ENCODE results near the gene MTERF1.

Gene MTERF1

GRCh38 chr7:91846436-91846835, 34.1 kb downstream of the MTERF1 start:
- no peaks in the 10 kb centered on the region for H3K79me2 ChIP-seq (ENCODE audit: insufficient read depth, low read length)
- no peak overlapping the region for H3K9ac ChIP-seq (ENCODE audit: low read depth, low read length)
- no peak overlapping the region for H3K4me3 ChIP-seq (ENCODE audit: low read depth in 1 of 2, low read length in 2 of 2)
- DNase-seq (no peak), ATAC-seq (ENCODE audit: insufficient read depth, low read depth) (no peak)
- no peaks in the 10 kb centered on the region for H4K20me1 ChIP-seq (ENCODE audit: insufficient read depth, low read length)
- H3K27me3 ChIP-seq (ENCODE audit: insufficient read depth, low read length, poor library complexity): no peaks in the 10 kb centered on the region
- TF ChIP-seq EZH2 (IDR thresholded peaks at IDR 0.05; ENCODE audit: borderline replicate concordance, low read depth, low read length, severe bottlenecking) (no peak), CTCF (IDR thresholded peaks at IDR 0.05; ENCODE audit: borderline replicate concordance, extremely low read depth, low read length, poor library complexity, severe bottlenecking) (no peak)
- no peaks in the 10 kb centered on the region for H3K36me3 ChIP-seq (ENCODE audit: insufficient read depth, low read length)
- no peak overlapping the region for H2AFZ ChIP-seq (ENCODE audit: low read depth, low read length)
- no peaks in the 10 kb centered on the region for H3K9me3 ChIP-seq (ENCODE audit: insufficient read depth, low read length, severe bottlenecking)
- no peak overlapping the region for H3K27ac ChIP-seq (ENCODE audit: low read length)
- no peak overlapping the region for H3K4me2 ChIP-seq (ENCODE audit: insufficient read depth, low read length)
- H3K4me1 ChIP-seq (ENCODE audit: insufficient read depth, low read length): no peaks in the 10 kb centered on the region

- Histone ChIP-seq H3K36me3 (ENCODE audit: insufficient read depth, low read length) (no peaks in the 10 kb centered on the region), H3K4me3 (ENCODE audit: low read depth in 1 of 2, low read length in 2 of 2) (no peak overlapping the region), H2AFZ (ENCODE audit: low read depth, low read length) (no peak overlapping the region), H3K27me3 (ENCODE audit: insufficient read depth, low read length, poor library complexity) (no peaks in the 10 kb centered on the region), H3K4me2 (ENCODE audit: insufficient read depth, low read length) (no peak overlapping the region), H3K4me1 (ENCODE audit: insufficient read depth, low read length) (no peaks in the 10 kb centered on the region), H3K9me3 (ENCODE audit: insufficient read depth, low read length, severe bottlenecking) (no peaks in the 10 kb centered on the region), H3K27ac (ENCODE audit: low read length) (no peak overlapping the region), H4K20me1 (ENCODE audit: insufficient read depth, low read length) (no peaks in the 10 kb centered on the region), H3K79me2 (ENCODE audit: insufficient read depth, low read length) (no peaks in the 10 kb centered on the region), H3K9ac (ENCODE audit: low read depth, low read length) (no peak overlapping the region)
- TF ChIP-seq CTCF (IDR thresholded peaks at IDR 0.05; ENCODE audit: borderline replicate concordance, extremely low read depth, low read length, poor library complexity, severe bottlenecking): no peak
- TF ChIP-seq EZH2 (IDR thresholded peaks at IDR 0.05; ENCODE audit: borderline replicate concordance, low read depth, low read length, severe bottlenecking): no peak
- DNase-seq: no peak
- no peak for ATAC-seq (ENCODE audit: insufficient read depth, low read depth)
These were observed 36.7 kb downstream of the MTERF1 start for GRCh38 chr7:91843831-91844230.

GRCh38 chr7:91838439-91838838, 42.1 kb downstream of the MTERF1 start:
- Histone ChIP-seq H3K27ac (ENCODE audit: low read length) (no peak overlapping the region), H3K4me2 (ENCODE audit: insufficient read depth, low read length) (no peak overlapping the region), H3K9ac (ENCODE audit: low read depth, low read length) (no peak overlapping the region), H3K36me3 (ENCODE audit: insufficient read depth, low read length) (no peaks in the 10 kb centered on the region), H3K9me3 (ENCODE audit: insufficient read depth, low read length, severe bottlenecking) (no peaks in the 10 kb centered on the region), H3K4me1 (ENCODE audit: insufficient read depth, low read length) (no peaks in the 10 kb centered on the region), H3K79me2 (ENCODE audit: insufficient read depth, low read length) (no peaks in the 10 kb centered on the region), H4K20me1 (ENCODE audit: insufficient read depth, low read length) (no peaks in the 10 kb centered on the region), H2AFZ (ENCODE audit: low read depth, low read length) (no peak overlapping the region), H3K4me3 (ENCODE audit: low read depth in 1 of 2, low read length in 2 of 2) (no peak overlapping the region), H3K27me3 (ENCODE audit: insufficient read depth, low read length, poor library complexity) (peaks cover 8% of the 10 kb centered on the region)
- ATAC-seq (ENCODE audit: insufficient read depth, low read depth) (no peak), DNase-seq (no peak)
- TF ChIP-seq CTCF (IDR thresholded peaks at IDR 0.05; ENCODE audit: borderline replicate concordance, extremely low read depth, low read length, poor library complexity, severe bottlenecking) (no peak), EZH2 (IDR thresholded peaks at IDR 0.05; ENCODE audit: borderline replicate concordance, low read depth, low read length, severe bottlenecking) (no peak)

All from DND-41 (cell line).